HG02852 (cell line): ENCODE measurements around the gene AWAT2.
A peak's percentile ranks its signal among the peaks of the same experiment; 100 is the strongest.

Experiments used
- ATAC-seq: cut with Tn5 transposase; IDR thresholded peaks from one replicate; pipeline ENCODE4 v1.9.1; 2021; ENCODE audit warnings: mild to moderate bottlenecking, moderate library complexity; ENCODE audit not compliant: unreplicated experiment

The AWAT2 gene

GRCh38 chrX:70049925-70050324, at the start of gene AWAT2:
Gene AWAT2 (minus strand): TSS chrX:70049938. CDS start chrX:70049932, 6 bp downstream.
- ATAC-seq, result no peak

DNA sequence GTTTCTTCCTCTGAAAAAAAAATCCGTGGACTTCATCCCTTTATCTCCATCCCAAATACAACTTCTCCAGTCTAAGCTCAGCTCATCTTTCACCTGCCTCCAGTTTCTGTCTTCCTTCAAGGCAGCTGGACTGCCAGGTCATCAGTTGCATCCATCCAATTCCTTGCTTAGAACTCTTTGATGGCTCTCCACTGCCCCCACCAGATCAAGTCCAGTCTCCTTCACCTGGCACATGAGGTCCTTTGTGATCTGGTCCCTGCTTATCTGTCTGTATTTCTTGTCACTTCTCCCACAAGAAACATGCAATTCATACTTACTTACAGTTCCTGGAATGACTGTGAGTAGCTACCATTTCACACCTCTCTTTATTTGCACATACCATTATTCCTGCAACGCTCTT, 46.3 kb upstream of the AWAT2 start:
- ATAC-seq, result no peak

DNA sequence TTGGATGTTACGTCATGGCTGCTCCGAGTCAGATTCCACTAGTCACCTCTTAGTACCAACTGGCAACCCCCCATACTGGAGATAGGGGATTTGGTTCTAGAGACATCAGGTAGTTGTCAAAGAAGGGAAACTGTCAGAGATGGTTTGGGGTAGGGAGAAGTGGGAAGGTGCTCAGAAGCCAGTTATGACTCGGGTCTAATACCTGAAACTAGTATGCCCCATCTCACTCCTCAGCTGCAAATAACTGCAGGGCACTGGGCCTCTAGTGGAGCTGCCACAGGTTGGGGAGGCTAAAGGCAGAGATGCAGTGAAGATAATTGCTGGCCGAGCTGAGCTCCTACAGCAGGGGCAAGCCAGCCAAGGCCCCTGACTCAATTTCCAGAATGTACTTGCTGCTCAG, 42.5 kb upstream of the AWAT2 start:
- peak; percentile 64 for ATAC-seq

GRCh38 chrX:70089604-70090297, 40.0 kb upstream of the AWAT2 start:
- no peak for ATAC-seq

- no peak for ATAC-seq
Measured at GRCh38 chrX:70088751-70089150, 39.0 kb upstream of the AWAT2 start.

DNA sequence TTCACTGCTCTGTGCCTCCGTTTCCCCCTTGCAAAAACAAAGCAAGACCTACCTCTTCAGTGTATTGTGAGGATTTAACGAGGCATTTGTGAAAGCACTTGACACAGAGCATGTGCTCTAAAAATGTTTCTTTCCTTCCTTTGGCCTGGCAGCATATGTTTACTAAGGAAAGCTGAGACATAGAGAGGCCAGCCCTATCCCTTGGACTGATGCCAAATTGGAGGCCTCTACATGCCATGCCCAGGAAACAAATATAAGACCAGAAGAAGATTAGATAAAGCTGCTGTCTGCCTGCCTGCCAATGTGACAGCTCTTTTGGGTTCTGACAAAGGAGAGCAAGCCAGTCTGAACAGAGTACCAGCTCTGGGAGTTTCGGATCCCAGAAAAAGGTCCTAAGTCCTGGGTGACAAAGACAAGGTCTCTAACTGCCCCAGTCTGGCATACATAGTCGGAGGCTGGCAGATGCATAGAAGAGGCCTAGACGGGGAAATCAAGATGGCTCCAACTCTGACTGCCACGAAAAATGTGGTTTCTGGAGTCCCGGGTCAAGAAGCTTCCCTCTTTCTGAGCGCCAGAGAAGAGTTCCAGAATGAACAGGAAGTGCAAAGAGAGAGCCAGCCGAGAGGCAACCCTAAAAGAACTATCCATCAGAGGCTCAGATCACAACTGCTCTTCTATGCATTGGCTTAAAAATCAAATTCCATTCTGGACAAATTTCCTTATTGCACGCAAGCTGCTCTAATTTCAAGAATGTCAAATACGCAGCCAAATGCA, 38.3 kb upstream of the AWAT2 start:
- ATAC-seq, result no peak

DNA sequence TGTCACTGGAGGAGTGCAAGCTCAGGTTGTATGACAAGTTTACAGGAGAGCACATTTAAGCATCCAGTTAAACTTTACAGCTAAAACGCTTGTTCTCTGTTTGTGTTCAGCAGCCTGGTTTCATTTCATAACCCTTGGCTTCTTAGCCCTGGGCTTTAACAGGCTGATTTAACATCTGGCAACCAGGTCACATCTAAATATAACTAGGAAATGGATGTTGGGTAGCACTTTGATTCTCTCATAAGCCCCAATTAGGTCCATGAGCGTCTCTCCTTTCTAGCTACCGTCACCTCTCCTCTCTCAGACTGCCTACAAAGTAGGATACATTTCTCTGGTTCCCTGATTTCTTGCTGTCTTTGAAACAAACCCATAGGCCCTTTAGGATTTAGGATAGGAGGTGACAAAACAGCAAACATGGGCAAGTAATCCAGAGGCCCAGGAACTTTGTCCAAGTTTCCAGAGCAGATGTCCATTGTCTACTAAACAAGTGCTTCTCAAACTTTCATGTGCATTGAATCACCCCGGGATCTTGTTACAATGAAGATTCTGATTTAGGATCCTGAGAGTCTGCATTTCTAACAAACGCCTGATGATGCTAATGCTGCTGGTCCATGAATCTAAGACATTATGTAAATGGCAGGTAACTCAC, 35.0 kb upstream of the AWAT2 start:
- no peak for ATAC-seq

DNA sequence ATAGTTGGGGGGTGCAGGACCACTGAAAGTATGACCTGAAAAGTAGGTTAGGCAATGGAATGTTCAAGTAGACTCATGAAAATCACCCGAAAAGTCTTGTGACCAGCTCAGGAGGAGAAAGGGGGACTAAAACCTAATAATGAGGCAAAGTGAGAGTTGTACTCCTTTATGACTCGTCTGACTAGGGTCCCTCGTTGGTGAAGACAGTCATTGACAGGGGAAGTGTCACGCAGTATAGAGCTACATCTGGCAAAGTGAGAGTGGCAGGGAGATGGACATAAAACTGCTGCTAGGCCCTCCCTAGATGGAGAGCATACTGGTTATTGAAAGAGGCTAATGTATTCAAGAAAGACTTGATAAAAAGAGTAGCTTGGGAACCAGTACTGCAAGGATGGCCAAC, 33.0 kb upstream of the AWAT2 start:
- ATAC-seq, result no peak

DNA sequence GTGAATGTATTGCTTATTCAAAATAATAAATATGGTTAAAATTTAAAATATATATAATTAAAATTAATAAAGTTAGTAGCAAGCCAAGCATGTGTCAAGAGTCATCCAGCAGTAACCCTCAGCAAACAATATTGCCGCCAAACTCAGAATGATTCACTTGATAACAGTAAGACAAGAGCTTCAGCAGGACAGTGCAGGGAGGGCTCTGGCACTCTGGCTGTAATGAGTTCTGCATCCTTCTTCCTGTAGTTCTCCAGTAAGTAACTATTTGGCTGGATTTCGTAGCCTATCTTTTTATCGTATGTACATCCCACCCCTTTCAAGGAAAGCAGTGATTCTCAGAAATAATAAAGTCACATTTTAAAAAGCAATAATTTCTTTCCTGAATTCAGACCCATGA, 30.1 kb upstream of the AWAT2 start:
- ATAC-seq, result no peak

GRCh38 chrX:70079297-70079696, 29.6 kb upstream of the AWAT2 start:
- no peak for ATAC-seq

- ATAC-seq, result no peak
Measured at GRCh38 chrX:70066646-70067045, 16.9 kb upstream of the AWAT2 start.

DNA sequence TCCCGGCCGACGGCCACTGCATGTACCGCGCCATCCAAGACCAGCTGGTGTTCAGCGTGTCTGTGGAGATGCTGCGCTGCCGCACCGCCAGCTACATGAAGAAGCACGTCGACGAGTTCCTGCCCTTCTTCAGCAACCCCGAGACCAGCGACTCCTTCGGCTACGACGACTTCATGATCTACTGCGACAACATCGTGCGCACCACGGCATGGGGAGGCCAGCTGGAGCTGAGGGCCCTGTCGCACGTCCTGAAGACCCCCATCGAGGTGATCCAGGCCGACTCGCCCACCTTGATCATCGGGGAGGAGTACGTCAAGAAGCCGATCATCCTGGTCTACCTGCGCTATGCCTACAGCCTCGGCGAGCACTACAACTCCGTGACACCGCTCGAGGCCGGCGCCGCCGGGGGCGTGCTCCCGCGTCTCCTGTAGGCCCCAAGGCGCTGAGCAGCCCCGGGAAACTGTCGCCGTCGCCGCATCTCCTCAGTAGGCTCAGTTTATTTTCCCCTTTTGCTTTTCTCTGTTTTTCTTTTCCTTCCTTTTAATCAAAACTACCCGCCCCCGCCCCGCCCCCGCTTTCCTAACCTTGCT, 13.3 kb upstream of the AWAT2 start:
- ATAC-seq, result no peak

DNA sequence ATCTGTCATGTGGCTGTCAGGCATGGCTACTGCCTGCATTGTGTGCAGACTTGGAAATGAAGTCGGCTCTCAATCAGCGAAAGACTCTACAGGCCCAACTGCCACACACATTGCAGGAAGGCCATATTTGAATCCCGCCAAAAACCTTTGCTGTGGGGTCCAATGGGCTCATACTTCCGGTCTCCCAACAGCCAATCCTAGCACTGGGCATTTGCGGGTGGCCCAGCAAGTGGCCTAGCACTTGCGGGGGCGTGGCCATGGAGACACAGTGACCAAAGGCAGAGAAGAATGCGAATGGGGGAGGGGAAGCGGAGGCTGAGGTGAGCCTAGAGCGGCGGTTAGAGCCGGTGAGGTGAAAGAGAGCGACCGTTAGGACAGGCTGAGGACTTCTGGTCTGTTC, 12.3 kb upstream of the AWAT2 start, which contains the start of gene OTUD6A:
OTUD6A (plus strand) TSS at position 382 of the 400 bp plus-strand sequence. CDS start 68 bp downstream, outside the sequence.
- ATAC-seq, result no peak

GRCh38 chrX:70054391-70054790, 4.7 kb upstream of the AWAT2 start:
- ATAC-seq, result no peak

GRCh38 chrX:70052895-70053615, 3.3 kb upstream of the AWAT2 start:
- no peak for ATAC-seq

GRCh38 chrX:70049406-70049805, 332 bp downstream of the AWAT2 start:
- ATAC-seq, result no peak

DNA sequence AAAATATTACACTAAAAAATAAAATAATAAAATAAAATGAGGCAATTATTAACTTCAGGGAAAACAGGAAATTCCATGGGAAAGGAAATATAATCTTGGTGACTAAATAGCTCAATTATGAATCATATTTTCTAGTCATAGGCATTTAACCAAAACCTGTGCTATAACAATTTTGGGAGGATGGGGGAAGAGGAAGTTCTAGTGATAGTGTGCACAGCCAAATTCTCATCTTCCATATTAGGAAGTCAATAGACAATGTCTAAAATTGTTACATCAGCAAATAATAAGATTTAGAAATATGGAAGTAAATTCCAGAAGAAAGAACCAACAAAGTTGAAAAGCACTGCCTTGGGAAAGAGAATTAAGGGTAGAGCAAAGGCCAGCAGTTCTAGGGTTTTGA, 2.8 kb downstream of the AWAT2 start:
- ATAC-seq, result no peak

DNA sequence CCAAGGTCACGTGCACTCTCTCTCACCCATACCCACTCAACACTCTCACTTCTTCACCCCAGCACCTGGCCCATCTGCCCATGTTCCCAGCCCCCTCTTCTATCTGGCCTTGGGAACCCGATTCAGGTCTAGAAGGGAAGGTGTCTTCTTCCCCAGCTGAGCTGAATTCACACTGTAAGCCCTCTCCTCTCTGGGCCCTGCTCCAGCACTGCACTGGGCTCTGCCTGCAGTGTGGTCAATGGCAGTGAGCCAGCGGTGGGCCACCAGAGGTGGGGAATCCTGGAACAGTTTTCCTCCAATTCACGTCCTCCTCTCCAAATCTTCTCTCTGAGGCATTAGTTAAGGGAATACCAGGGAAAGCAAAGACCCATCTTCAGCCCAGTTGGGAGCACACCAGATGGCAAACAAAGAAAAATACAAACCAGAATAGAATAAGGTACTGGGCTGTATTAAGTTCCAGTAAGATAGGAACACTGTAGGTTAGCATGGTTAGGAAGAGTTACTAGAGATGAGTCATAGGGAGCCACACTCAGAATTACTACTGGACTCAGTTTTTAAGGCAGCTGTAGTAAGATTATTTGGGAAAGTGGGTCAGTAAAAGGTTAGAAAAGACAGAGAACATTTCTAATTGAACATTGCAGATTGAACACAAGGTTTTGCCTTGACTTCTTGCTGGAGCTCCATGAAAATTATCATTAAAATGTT, 5.0 kb downstream of the AWAT2 start:
- no peak for ATAC-seq

GRCh38 chrX:70043685-70044084, 6.1 kb downstream of the AWAT2 start:
- no peak for ATAC-seq
